GM19023 (cell line): ENCODE data around the gene IL1RL1.
"Not testable (repeated sequence)": the region's sequence is repeated elsewhere in the genome, so short reads cannot be mapped to it uniquely, and the experiment has no call there.

Experiments
- ATAC-seq: cut with Tn5 transposase; IDR thresholded peaks from one replicate; pipeline ENCODE4 v1.9.1; 2021; ENCODE audit warnings: mild to moderate bottlenecking, moderate library complexity; ENCODE audit not compliant: unreplicated experiment

Gene IL1RL1

DNA sequence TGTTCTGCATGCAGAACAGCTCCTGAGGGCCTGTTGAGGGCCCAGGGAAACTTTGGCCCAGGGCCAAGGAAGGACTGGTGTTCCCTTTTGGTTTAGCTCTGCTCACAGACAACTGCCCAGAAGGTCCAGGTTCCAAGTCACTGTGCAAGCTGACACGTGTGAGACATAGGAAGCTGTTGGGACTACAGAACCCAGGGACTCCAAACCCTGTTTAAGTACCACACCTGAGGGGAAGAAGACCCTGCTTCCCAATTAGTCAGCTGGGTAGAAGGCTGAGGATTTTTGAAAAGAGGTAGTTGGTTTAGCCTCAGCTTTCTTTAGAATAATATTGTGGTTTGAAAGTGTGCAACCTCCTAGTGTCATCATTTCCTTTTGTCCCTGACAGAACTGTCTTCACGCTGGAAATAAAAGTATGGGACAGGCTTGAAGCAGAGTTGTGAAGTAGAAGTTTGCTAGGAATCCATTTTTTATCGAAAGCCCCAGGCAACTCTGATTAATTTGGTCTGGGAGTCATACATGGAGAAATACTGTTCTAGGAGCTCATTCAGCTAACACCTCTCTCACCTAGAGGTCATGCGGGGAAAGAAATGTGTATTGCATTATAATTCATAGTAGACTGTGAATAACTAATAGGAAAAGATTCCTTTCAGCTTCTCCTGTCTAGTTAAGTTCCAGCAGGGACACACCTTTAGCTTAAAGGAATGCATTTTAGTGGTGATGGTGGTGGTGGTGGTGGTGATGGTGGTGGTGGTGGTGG lies 19.9 kb upstream of the IL1RL1 start:
- no peak for ATAC-seq

DNA sequence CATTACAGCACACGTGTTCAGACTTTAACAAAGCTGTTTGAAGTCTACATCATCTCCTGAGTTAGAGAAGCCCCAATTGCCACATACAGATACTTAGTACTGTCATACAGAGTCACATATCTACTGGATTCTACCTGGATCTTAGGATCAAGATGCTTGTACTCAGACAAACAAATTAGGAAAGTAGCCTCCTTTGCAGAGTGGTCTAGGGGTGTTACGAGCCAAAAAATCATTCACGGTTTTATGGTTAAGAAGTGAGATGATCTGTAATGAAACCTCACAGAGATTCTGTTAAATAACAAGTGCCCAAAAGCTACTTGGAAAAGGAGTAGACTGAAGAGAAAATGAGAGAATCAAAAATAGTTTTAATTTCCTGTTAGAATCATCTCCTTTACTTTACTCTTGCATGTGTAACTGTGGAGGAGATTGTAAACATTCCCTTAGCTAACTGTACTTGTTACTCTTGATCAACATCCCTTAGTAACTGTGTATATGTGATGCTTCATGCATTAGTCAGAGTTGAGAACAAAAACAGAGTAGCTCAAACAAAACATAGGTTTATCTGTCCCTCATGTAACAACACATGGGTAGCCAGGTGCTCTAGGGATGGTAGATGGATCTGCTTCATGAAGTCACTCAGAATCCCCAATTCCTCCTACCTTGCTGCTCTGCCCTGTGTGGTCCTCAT lies 16.4 kb upstream of the IL1RL1 start:
- no peak for ATAC-seq

DNA sequence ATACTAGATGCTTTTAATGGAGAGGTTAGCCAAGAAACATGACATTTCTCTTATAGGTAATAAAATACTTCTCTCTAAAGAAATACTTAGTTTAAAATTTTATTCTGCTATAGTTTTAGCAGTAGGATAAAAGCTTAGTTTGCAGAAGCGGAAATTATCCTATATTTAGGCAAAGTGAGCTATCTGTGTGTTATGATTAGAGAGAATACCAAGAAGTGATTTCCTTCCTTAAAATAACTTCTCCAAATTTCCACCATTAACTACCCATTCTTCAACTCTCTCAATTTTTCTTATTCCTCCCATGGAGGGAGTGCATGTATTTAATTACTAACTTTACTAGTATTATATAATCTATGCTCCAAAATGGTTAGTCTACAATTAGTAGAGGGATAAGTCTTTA lies 15.8 kb upstream of the IL1RL1 start:
- no peak for ATAC-seq

DNA sequence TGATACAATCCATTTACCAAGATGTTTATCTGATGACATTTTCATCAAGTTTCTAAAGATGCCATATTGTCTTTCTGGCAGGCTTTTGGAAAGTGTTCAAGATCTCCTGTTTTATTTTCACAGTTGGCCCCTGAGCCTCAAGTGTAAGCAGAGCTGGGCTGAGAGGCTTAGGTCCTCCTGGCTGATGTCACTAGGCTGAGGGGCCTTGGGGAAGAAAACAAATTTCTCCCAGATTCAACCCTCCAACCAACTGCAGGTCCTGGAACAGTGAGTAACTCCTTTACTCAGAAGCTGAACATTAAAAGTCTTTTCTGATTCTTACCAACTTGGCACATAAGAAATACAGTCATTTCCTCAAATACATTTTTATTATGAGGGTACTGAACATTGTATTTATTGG lies 14.9 kb upstream of the IL1RL1 start:
- ATAC-seq = no peak

DNA sequence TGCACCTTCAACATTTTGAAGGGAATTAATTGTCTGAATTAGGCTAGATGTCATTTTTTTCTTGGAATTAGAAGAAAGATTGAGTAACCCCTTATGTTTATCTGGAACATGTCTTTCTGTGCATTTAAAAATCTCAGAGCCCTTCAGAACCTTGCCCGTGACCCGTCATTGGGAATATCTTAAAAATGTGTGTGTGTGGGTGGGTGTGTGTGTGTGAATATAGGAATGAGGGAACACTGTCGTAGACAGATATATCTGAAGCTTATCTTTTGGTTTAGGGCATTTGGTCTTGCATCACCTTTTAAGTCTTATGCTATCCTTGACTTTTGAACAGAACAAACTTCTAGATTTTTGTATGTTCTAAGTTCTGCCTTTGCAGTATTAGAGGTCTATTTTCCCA lies 13.5 kb upstream of the IL1RL1 start:
- ATAC-seq = no peak

DNA sequence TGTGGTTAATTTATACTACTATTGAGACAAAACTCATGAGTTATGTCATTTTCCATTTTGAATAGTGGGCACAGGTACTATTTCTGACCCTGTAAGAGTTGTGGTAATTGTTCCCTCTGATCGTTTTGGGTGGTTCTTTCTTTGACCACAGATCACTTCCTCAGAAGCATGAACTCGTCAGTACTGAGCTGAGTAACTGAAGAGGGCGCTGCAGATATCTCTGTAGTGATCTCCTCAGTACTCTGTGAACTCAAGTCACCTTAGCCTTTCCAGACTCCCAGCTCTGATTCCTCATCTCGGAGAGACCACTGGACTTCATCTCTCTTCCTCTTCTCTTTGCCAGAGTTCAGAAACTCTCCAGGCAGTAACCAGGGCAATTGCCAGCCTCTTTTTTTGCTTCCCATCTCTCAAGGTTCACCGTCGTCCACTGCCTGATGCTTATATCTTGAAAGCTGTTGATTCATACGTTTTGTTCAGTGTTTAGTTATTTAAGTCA lies 9.4 kb upstream of the IL1RL1 start:
- ATAC-seq = no peak

DNA sequence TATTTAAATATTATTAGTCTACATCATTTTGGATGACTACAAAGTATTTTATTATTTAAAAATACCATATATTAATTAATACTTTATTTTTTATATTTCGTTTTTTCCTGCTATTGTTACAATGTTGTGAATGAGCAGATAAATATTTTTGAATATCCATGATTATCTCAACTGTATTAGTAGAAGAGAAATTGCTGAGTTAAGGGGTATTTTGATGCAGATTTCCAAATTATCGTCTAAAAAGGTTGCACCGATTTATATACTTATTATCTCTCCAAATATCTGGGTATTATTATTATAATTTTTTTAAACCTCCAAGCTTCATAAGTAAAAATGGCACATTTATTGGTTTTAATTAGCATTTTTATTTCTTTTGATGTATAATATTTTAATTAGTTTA lies 8.9 kb upstream of the IL1RL1 start:
- no peak for ATAC-seq

DNA sequence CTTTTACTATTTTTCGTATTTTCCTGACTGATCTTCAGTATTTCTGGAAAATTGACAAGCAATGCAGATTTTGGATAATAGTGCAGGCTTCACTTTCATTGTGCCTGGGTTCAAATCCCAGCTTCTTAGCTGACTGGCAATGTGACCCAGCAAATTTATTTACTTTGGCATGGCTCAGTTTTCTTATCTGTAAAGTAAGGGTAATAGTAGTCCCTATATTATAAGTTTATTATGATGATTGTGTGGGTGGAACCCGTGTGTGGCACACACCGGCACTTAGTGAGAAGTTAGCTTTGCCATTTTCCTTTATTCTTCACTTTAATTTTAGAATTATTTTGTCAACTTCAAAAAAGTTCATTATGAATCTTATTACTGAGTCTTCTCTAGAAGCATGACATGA lies 7.8 kb upstream of the IL1RL1 start:
- ATAC-seq = no peak

DNA sequence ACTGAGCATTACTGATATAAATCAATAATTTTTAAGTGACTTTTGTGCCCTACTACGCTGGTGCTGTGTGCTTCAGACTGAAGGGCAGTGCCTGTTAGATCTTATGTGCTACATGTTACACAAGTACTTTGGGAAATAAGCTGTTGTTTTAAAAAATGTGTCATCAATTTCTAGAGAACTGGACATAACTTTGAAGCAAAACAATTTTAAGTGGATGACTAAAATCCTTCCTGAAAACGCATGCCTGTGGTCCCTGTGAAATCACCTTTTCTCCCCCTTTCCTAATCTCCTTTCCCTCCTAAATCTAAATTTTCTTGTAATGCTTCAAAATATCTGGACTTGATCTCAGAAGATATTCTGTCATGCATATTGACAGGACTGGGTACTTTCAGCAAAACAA lies 7.1 kb upstream of the IL1RL1 start:
- no peak for ATAC-seq

DNA sequence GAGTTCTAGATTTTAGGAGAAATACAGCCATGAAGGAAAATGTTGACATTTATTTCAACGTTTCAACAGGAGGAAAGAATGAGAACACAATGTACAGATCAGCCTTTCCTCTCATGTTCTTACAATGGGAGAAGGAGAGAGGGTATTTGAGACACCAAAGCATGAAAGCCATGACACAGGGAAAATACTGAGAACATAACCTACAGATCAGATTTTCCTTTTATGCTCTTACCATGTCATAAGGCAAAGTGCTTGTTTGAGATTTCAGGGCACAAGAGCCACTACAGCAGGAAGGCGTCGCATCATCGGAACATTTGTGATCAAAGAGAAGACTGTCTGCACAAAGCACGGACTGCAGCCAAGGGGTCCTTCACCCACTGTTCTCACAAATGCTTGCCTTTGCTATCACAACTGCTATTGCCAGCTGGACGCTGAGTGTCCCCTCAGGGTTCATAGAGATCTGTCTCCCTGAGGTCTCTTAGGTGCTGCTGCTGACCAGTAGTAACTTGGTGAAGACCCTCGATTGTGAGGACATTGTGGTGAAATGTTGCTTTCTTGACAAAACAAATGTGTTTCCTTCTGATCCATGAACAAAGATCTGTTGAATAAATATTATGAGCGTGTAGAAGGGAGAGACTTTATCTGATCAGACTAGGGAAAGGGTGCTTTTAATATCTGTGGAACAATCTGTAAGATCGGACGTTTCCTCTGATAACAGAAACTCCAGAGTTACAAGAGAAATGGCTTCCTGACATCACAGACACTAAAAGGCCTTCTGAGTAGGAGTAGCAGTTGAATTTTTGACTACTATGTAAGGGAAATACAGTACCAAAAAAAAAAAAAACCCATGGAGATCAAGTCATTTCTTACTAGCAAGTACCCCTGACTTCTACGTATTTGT lies 6.4 kb upstream of the IL1RL1 start:
- ATAC-seq = no peak

DNA sequence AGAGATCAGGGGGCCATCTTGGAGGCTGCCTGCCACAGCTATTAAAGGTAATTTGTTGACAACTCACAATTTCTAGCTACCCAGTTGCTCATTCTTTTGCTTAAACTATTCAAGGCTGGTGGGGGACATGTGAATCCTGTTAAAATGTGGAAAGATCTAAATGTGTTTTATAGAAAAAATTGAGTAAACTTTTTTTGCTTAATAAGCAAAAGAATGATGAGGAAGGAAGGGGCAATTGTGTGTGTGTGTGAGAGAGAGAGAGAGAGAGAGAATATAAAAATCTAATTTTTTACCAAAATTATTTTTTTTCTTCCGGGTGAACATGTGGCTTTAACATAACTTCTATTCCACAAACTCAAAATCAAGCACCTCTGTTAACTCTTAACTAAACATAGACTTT lies 5.2 kb upstream of the IL1RL1 start:
- no peak for ATAC-seq

DNA sequence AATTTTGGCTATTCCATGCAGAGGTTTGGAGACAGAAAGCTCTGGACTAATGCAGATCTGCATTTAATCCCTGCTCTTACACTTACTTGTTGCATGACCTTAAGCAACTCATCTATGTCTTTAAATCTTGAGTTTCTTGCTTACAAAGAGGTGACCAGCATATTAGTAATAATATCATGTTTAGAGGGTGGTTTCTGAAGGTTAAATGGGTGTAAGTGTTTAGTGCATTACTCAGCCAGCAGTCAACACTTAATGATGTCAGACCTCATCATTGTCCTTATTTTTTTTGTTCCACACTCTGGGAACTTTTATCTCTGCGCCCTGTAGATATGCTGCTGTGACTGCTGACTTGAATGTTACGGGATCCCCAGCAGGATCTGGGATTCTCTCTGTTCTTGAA lies 1.7 kb downstream of the IL1RL1 start:
- ATAC-seq = no peak

DNA sequence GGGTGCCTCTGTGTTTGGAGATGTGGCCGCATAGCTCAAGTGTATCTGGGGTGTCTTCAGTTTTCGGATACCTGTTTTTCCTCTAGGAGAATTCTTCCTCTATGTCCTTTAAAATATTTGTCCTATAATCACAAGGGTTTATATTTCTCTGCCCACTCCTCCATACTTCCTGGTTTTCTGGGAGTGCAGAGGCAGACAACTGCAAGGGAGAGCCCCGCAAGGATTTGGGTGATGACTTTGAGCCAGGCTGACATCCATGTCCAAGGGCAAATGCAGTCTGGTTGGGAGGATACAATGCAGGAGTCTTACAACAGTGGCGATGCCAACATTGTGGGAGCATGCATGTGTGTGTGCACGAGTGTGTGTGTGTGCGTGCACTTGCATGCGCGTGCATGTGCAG lies 2.1 kb downstream of the IL1RL1 start:
- ATAC-seq = no peak

DNA sequence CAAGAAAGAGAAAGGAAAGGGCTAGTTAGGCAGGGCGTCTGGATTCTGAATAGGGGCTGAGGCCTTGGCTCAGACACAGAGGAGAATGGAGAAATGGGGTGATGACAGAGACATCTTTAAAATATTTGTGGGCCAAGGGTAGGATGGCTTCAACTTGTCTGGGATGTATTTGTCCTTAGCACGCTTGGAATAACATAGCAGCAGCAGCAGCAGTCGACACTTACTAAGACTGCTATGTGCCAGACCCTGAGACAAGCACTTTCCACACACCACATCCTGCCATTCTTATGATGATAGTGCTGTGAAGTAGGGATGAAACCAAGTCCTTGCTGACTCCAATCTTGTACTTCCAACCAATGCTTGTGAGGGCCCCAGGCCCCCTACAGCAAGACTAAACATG lies 2.6 kb downstream of the IL1RL1 start:
- ATAC-seq = no peak

DNA sequence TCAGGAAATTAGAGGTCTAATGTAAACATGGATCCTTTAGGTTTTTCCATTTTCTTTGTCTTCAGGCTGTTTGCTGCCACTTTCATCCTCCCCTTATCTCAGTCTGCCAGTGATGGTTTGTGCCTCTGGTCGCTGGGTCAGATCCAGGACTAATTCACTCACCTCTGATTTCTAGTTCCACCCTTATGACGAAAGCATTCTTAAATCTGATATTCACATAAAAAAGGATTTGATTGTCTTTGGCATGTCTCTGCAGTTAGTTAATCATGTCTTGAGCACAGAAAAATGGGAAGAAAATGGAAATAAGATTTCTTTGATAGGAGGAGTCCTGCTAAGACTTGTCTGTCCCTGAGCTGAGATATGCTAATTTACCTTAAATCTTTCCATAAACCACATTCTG lies 4.6 kb downstream of the IL1RL1 start:
- ATAC-seq = no peak

DNA sequence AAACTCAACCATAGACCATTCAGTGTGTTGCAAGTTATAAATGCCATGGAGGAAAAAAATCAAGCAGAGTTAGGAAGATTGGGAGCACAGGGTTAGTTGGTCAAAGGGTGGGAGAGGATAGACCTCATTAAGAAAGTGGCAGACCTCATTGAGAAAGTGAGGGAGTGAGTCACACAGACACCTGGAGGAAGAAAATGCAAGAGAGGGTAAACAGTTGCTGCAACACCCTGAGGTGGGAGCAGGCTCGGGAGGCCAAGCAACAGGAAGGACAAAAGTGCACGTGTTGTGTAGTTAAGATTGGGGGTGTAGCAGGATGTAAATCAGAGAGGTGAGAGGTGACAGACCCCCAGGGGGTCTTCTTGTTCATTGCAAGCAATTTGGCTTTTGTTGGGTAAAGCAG lies 6.4 kb downstream of the IL1RL1 start:
- no peak for ATAC-seq

DNA sequence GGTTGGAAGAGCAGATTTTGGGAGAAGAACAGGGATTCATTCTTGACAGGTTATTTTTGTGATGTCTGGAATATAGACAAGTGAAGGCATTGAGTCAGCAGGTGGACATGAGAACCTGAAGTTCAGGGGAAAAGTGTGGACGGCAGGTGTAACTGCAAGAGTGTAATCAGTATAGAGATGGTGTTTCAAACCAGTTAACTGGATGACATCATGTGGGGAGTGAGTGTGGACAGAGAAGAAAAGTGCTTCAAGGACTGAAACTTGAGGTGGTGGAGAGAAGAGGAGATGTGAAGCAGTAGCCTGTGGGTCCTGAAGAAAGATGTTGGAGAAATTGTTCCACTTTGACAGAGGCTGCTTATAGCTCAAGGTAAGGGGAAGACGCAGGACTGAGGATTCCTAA lies 7.1 kb downstream of the IL1RL1 start:
- no peak for ATAC-seq

DNA sequence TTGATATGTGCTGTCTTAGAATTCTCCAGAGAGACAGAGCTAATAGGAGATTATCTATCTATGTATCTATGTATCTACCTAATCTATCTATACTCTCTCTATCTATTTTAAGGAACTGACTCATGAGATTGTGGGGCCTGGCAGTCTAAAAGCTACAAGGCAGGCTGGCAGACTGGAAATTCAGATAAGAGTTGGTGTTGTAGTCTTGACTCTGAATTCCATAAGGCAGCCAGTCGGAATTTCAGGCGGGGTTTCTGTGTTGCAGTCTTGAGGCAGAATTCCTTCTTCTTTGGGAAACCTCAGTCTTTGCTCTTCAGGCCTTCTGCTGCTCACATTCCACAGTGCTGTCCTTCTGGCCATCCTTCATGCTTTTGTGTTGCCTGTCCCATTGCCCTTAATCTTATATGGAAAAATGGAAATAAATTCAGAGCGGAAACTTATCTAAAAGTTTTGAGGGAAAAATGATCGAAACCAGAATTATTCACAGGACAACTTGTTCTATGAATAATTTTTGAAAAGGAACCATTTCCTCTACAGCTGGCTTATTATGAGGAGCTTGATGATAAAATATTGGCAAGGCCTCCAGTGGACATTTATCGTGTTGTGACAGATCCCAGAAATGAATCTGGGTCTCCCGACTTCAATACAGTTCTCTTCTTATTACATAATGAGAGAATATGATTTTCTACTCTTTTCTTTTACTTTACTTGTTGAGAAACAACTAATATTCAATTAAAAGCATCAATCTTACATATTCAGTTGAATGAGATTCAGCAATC lies 10.8 kb downstream of the IL1RL1 start:
- no peak for ATAC-seq

DNA sequence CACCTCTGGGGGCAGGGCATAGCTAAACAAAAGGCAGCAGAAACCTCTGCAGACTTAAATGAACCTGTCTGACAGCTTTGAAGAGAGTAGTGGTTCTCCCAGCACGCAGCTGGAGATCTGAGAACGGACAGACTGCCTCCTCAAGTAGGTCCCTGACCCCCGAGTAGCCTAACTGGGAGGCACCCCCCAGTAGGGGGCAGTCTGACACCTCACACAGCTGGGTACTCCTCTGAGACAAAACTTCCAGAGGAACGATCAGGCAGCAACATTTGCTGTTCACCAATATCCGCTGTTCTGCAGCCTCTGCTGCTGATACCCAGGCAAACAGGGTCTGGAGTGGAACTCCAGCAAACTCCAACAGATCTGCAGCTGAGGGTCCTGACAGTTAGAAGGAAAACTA lies 13.6 kb downstream of the IL1RL1 start:
- not testable (repeated sequence) for ATAC-seq

DNA sequence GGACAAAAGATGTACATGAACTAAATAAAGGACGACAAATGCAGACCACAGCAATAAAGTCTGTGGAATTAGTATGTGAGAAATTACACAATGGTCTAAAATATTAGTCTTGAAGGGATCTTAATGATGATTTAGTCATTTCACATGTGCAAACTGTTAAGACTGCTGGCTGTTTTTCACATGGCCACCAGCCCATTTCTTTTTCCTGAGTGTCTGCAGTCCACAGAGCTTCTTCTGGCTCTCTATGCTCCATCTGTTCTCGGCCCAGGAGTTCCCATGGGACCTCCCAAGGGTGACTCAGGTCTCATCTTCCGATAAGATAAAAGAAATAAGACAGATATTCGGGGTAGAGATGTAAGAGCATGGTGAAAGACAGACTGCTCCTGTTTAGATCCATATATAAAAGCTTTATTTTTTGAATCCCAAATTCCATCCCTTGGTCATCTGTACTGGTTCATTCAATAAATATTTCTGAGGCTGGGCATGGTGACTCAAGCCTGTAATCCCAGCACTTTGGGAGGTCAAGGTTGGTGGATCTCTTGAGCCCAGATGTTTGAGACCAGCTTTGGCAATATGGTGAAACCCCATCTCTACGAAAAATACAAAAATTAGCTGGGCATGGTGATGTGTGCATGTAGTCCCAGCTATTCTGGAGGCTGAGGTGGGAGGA lies 20.1 kb downstream of the IL1RL1 start:
- ATAC-seq = no peak
